SK-N-SH (cell line): Measurements from ENCODE around the gene ARID5A. TPM values are rescaled to one million over a fixed set of nuclear protein-coding genes. Genes with fewer than 3 reads are reported as not detected.

Experiments used
- CTCF ChIA-PET: fragments of 300-600, 350-600 bp; formaldehyde crosslinking; extraction: SDS; loops from one replicate; lab custom pipeline; 2021; lab: Yijun Ruan, JAX
- POLR2A ChIA-PET: fragments of 350-600 bp; sonication (Branson Sonifier 250); formaldehyde crosslinking; extraction: SDS; loops from one replicate; lab custom pipeline; 2020; ENCODE audit warnings: antibody characterized with exemption, inconsistent platforms; lab: Yijun Ruan, JAX
- DNase-seq: peaks from one replicate; pipeline ENCODE4 v3.0.0; 2012
- H2AFZ ChIP-seq: fragments of 200-600 bp; sonication (generic); 2 replicates; pipeline ENCODE4 v1.8.1; 2016; ENCODE audit warnings: antibody characterized with exemption, mild to moderate bottlenecking, low read depth
- H3F3A ChIP-seq: fragments of 200-600 bp; sonication (generic); replicated peaks from 2 replicates; pipeline ENCODE3; 2016; ENCODE audit warnings: antibody characterized with exemption, mild to moderate bottlenecking; ENCODE audit not compliant: insufficient read depth
- H3K27ac ChIP-seq, 2 experiments: fragments of 200-500 bp in 1 of 2; fragments of 200-600 bp in 1 of 2; sonication (Bioruptor generic) in 1 of 2; sonication (generic), shearing (Covaris generic) in 1 of 2; 2 replicates each; pipeline versions ENCODE4 v1.5.1 to v1.6.1; 2014 to 2016; ENCODE audit warnings: low read depth in 2 of 2, inconsistent platforms in 1 of 2, low read length in 1 of 2, mild to moderate bottlenecking in 1 of 2, mixed read lengths in 1 of 2
- H3K27me3 ChIP-seq: fragments of 200-600 bp; sonication (generic), shearing (Covaris generic); 2 replicates; pipeline ENCODE4 v1.6.1; 2016; ENCODE audit warnings: mixed run types; ENCODE audit not compliant: insufficient read depth
- H3K36me3 ChIP-seq, 2 experiments: fragments of 200-500 bp in 1 of 2; fragments of 200-600 bp in 1 of 2; sonication (Bioruptor generic) in 1 of 2; sonication (generic) in 1 of 2; replicated peaks in 1 of 2; 2 replicates each; pipeline versions ENCODE3 to v1.5.1; 2014 to 2016; ENCODE audit warnings: low read length in 1 of 2, mild to moderate bottlenecking in 1 of 2; ENCODE audit not compliant: insufficient read depth in 2 of 2, control insufficient read depth in 1 of 2
- H3K4me1 ChIP-seq, 2 experiments: fragments of 200-500 bp in 1 of 2; fragments of 200-600 bp in 1 of 2; sonication (Bioruptor generic) in 1 of 2; sonication (generic), shearing (Covaris generic) in 1 of 2; 2 replicates each; pipeline versions ENCODE4 v1.5.1 to v1.6.1; 2014 to 2016; ENCODE audit warnings: low read depth in 1 of 2, low read length in 1 of 2, mixed run types in 1 of 2; ENCODE audit not compliant: insufficient read depth in 2 of 2, control insufficient read depth in 1 of 2
- H3K4me2 ChIP-seq: fragments of 200-600 bp; sonication (generic), shearing (Covaris generic); 2 replicates; pipeline ENCODE4 v1.6.1; 2017; ENCODE audit warnings: mixed run types
- H3K4me3 ChIP-seq, 2 experiments: fragments of 200-500 bp in 1 of 2; fragments of 200-600 bp in 1 of 2; sonication (Bioruptor generic) in 1 of 2; sonication (generic), shearing (Covaris generic) in 1 of 2; 2 replicates each; pipeline versions ENCODE4 v1.5.1 to v1.8.1; 2014 to 2016; ENCODE audit warnings: low read depth in 2 of 2, inconsistent platforms in 1 of 2, low read length in 1 of 2, mild to moderate bottlenecking in 1 of 2, mixed read lengths in 1 of 2, moderate library complexity in 1 of 2
- H3K79me2 ChIP-seq: fragments of 200-600 bp; sonication (generic); 2 replicates; pipeline ENCODE4 v1.8.1; 2017; ENCODE audit warnings: mild to moderate bottlenecking; ENCODE audit not compliant: insufficient read depth
- H3K9ac ChIP-seq: fragments of 200-600 bp; sonication (generic); 2 replicates; pipeline ENCODE4 v1.6.1; 2017; ENCODE audit warnings: mixed run types
- H3K9me2 ChIP-seq: fragments of 200-600 bp; sonication (generic); 2 replicates; pipeline ENCODE4 v1.6.1; 2017; ENCODE audit warnings: mixed run types
- H3K9me3 ChIP-seq: fragments of 200-600 bp; sonication (generic); 2 replicates; pipeline ENCODE4 v1.6.1; 2017; ENCODE audit warnings: mixed run types, mild to moderate bottlenecking, moderate library complexity
- H4K20me1 ChIP-seq: fragments of 200-600 bp; sonication (generic); 2 replicates; pipeline ENCODE4 v1.6.1; 2017; ENCODE audit warnings: mild to moderate bottlenecking, mixed run types; ENCODE audit not compliant: insufficient read depth
- CHD2 ChIP-seq: fragments of 150-350 bp; IDR thresholded peaks from 2 replicates; pipeline ENCODE4 v1.6.1; 2018; ENCODE audit warnings: low read length; ENCODE audit not compliant: partially characterized antibody
- ELF1 ChIP-seq: IDR thresholded peaks from 2 replicates; pipeline ENCODE4 v1.4.0; 2012
- FOXJ3 ChIP-seq: sonication (generic); formaldehyde crosslinking; IDR thresholded peaks from 2 replicates; pipeline ENCODE4 v1.5.1; 2020; ENCODE audit warnings: mild to moderate bottlenecking, missing genetic modification reagents
- FOXM1 ChIP-seq: IDR thresholded peaks from 2 replicates; pipeline ENCODE4 v1.4.0; 2012; ENCODE audit warnings: low read depth, mild to moderate bottlenecking
- GABPA ChIP-seq: IDR thresholded peaks from 2 replicates; pipeline ENCODE4 v1.4.0; 2012; ENCODE audit warnings: low read depth, mild to moderate bottlenecking
- JUND ChIP-seq: IDR thresholded peaks from 2 replicates; pipeline ENCODE4 v1.4.0; 2012
- MEF2A ChIP-seq: IDR thresholded peaks from 2 replicates; pipeline ENCODE4 v1.4.0; 2012; ENCODE audit warnings: low read depth, borderline replicate concordance
- MXI1 ChIP-seq: IDR thresholded peaks from 2 replicates; pipeline ENCODE4 v1.6.1; 2012; ENCODE audit warnings: mild to moderate bottlenecking, low read depth, low read length, improper control_type of control experiment
- POLR2AphosphoS5 ChIP-seq: IDR thresholded peaks from 2 replicates; pipeline ENCODE4 v1.6.1; 2012; ENCODE audit warnings: low read depth, low read length
- RCOR1 ChIP-seq: fragments of 150-350 bp; IDR thresholded peaks from 2 replicates; pipeline ENCODE4 v1.6.1; 2017; ENCODE audit warnings: antibody characterized with exemption, low read length
- REST ChIP-seq: IDR thresholded peaks from 2 replicates; pipeline ENCODE4 v1.6.1; 2012; ENCODE audit warnings: mild to moderate bottlenecking, low read depth, low read length, moderate library complexity
- RXRA ChIP-seq: IDR thresholded peaks from 2 replicates; pipeline ENCODE4 v1.4.0; 2012; ENCODE audit warnings: low read depth, mild to moderate bottlenecking, borderline replicate concordance
- TAF1 ChIP-seq: IDR thresholded peaks from 2 replicates; pipeline ENCODE4 v1.6.1; 2012; ENCODE audit warnings: low read depth, mild to moderate bottlenecking, low read length, moderate library complexity, borderline replicate concordance
- TCF12 ChIP-seq: IDR thresholded peaks from 2 replicates; pipeline ENCODE4 v1.4.0; 2012
- TEAD4 ChIP-seq: IDR thresholded peaks from 2 replicates; pipeline ENCODE4 v1.4.0; 2012; ENCODE audit warnings: mild to moderate bottlenecking, borderline replicate concordance; ENCODE audit not compliant: insufficient read depth
- USF1 ChIP-seq: IDR thresholded peaks from 2 replicates; pipeline ENCODE4 v1.4.0; 2012; ENCODE audit warnings: low read depth, borderline replicate concordance
- USF2 ChIP-seq: fragments of 150-350 bp; IDR thresholded peaks from 2 replicates; pipeline ENCODE4 v1.6.1; 2017; ENCODE audit warnings: antibody characterized with exemption, low read length, low read depth, borderline replicate concordance
- WGBS: methylation state at CpG from one replicate; pipeline ENCODE4 v1.1.6; 2017; ENCODE audit warnings: low lambda C conversion rate; 5-methylcytosine and 5-hydroxymethylcytosine counted together
- polyA plus RNA-seq, 3 experiments: library from polyadenylated mRNA; depleted of rRNA; stranded (reverse); fragments of >200 nt; gene quantifications; 2 replicates each; pipeline ENCODE4 v1.2.3, GENCODE V29; 2012
- TF ChIP-seq, protein P1 (sequence below): IDR thresholded peaks from 2 replicates; pipeline ENCODE4; 2012
- TF ChIP-seq, protein P2 (sequence below): IDR thresholded peaks from 2 replicates; pipeline ENCODE4 v1.4.0; 2012; ENCODE audit warnings: low read depth, borderline replicate concordance

The ARID5A gene
- polyA plus RNA-seq, 1 of the 3 experiments (the other 2 are of a cell fraction): 3.3 TPM

DNA sequence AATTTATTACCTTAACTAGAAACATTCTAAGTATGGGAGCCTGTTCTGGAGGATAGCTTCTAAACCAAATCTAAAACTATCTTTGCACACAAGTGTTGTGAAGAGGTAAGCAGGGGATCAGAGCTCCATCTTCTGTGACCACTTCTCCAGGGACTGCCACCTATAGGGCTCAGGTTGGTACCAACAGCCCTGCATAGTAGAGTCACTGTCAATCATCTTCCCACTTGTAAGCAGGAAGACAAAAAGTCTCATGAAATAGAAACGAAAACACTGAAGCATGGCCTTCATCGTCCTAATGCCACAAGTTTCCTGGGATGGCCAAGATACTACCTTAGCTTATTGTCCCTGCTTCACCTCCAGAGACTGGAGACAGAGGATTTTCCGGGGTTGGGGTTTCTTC lies 57.7 kb downstream of the ARID5A start:
- no peak for DNase-seq
- H4K20me1 ChIP-seq: no peaks in the 10 kb centered on the region
- ChIA-PET CTCF (interaction anchor here (0.6 to 2.4 kb wide), 3 partner anchors 30 to 124 kb away, joined by 3 to 6 read pairs (median 3); no protein-coding TSS in a partner anchor), POLR2A (no interaction called here)
- no peaks in the 10 kb centered on the region for H3K79me2 ChIP-seq
- no peak overlapping the region for H2AFZ ChIP-seq
- no peaks in the 10 kb centered on the region for H3K27me3 ChIP-seq
- no peaks in the 10 kb centered on the region for H3K4me1 ChIP-seq
- H3K36me3 ChIP-seq: peaks cover 44 to 61% of the 10 kb centered on the region in 2 experiments
- no peaks in the 10 kb centered on the region for H3K9me2 ChIP-seq
- WGBS: 90% methylated on average over 3 of the region's 3 CpGs
- H3K4me3 ChIP-seq: no peak overlapping the region
- no peak for TF ChIP-seq CHD2
- TF ChIP-seq ELF1: no peak
- no peak for TF ChIP-seq JUND
- TF ChIP-seq TEAD4: no peak
- TF ChIP-seq USF2: no peak
- TF ChIP-seq RXRA: no peak
- no peak for TF ChIP-seq MXI1
- no peak for TF ChIP-seq TAF1
- TF ChIP-seq FOXM1: no peak
- no peak for TF ChIP-seq MEF2A
- no peak for TF ChIP-seq USF1
- no peak for TF ChIP-seq GABPA
- TF ChIP-seq, protein P1, sequence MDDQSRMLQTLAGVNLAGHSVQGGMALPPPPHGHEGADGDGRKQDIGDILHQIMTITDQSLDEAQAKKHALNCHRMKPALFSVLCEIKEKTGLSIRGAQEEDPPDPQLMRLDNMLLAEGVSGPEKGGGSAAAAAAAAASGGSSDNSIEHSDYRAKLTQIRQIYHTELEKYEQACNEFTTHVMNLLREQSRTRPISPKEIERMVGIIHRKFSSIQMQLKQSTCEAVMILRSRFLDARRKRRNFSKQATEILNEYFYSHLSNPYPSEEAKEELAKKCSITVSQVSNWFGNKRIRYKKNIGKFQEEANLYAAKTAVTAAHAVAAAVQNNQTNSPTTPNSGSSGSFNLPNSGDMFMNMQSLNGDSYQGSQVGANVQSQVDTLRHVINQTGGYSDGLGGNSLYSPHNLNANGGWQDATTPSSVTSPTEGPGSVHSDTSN: no peak
- no peak for TF ChIP-seq RCOR1
- TF ChIP-seq TCF12: no peak
- TF ChIP-seq POLR2AphosphoS5: no peak
- TF ChIP-seq FOXJ3 (CRISPR knock-in tag): no peak
- TF ChIP-seq, protein P2, sequence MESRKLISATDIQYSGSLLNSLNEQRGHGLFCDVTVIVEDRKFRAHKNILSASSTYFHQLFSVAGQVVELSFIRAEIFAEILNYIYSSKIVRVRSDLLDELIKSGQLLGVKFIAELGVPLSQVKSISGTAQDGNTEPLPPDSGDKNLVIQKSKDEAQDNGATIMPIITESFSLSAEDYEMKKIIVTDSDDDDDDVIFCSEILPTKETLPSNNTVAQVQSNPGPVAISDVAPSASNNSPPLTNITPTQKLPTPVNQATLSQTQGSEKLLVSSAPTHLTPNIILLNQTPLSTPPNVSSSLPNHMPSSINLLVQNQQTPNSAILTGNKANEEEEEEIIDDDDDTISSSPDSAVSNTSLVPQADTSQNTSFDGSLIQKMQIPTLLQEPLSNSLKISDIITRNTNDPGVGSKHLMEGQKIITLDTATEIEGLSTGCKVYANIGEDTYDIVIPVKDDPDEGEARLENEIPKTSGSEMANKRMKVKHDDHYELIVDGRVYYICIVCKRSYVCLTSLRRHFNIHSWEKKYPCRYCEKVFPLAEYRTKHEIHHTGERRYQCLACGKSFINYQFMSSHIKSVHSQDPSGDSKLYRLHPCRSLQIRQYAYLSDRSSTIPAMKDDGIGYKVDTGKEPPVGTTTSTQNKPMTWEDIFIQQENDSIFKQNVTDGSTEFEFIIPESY: no peak
- TF ChIP-seq REST: no peak
- H3F3A ChIP-seq: no peaks in the 10 kb centered on the region
- no peak overlapping the region for H3K4me2 ChIP-seq
- no peak overlapping the region for H3K9ac ChIP-seq
- no peaks in the 10 kb centered on the region for H3K9me3 ChIP-seq
- H3K27ac ChIP-seq: no peak overlapping the region
